GM18858 (cell line): ENCODE results near the gene SLC27A3.

ENCODE experiments used
- ATAC-seq: cut with Tn5 transposase; IDR thresholded peaks from one replicate; pipeline ENCODE4 v1.9.1; 2021; ENCODE audit not compliant: unreplicated experiment

Gene SLC27A3

GRCh38 chr1:153774780-153775457 lies at the start of gene SLC27A3:
Gene SLC27A3, plus strand, starts transcription at chr1:153775407. Its CDS starts 91 bp downstream, at chr1:153775498.
- ATAC-seq: no peak

- peak; percentile 82 for ATAC-seq
These were observed 47.5 kb upstream of the SLC27A3 start, which contains the start of gene INTS3 for GRCh38 chr1:153727463-153728304. Gene INTS3, plus strand, starts transcription at chr1:153728050. Its CDS starts 585 bp downstream, at chr1:153728635.

GRCh38 chr1:153728305-153729066 lies 46.7 kb upstream of the SLC27A3 start:
- ATAC-seq: no peak

- no peak for ATAC-seq
These were observed 44.7 kb upstream of the SLC27A3 start for GRCh38 chr1:153730468-153730988.

- ATAC-seq: no peak
These were observed 41.2 kb upstream of the SLC27A3 start for GRCh38 chr1:153733970-153734369.

GRCh38 chr1:153734396-153735089 lies 40.7 kb upstream of the SLC27A3 start:
- no peak for ATAC-seq

GRCh38 chr1:153735090-153735420 lies 40.2 kb upstream of the SLC27A3 start:
- no peak for ATAC-seq

- ATAC-seq: no peak
These were observed 33.2 kb upstream of the SLC27A3 start for GRCh38 chr1:153741986-153742385.

- peak; percentile 53 for ATAC-seq
These were observed 32.6 kb upstream of the SLC27A3 start for GRCh38 chr1:153742411-153743142.

GRCh38 chr1:153745417-153745816 lies 29.8 kb upstream of the SLC27A3 start:
- ATAC-seq: no peak

GRCh38 chr1:153746174-153746573 lies 29.0 kb upstream of the SLC27A3 start:
- ATAC-seq: no peak

- ATAC-seq: no peak
These were observed 26.3 kb upstream of the SLC27A3 start for GRCh38 chr1:153748903-153749302.

- peak; percentile 72 for ATAC-seq
These were observed 25.7 kb upstream of the SLC27A3 start for GRCh38 chr1:153749408-153750005.

GRCh38 chr1:153750026-153750995 lies 24.9 kb upstream of the SLC27A3 start:
- ATAC-seq: no peak

GRCh38 chr1:153752072-153752471 lies 23.1 kb upstream of the SLC27A3 start:
- no peak for ATAC-seq

GRCh38 chr1:153752571-153753195 lies 22.5 kb upstream of the SLC27A3 start:
- ATAC-seq: no peak

- ATAC-seq: no peak
These were observed 20.9 kb upstream of the SLC27A3 start for GRCh38 chr1:153754266-153754665.

- ATAC-seq: no peak
These were observed 14.8 kb upstream of the SLC27A3 start for GRCh38 chr1:153760440-153760839.
